HUDEP-2 (cell line): ENCODE data around the gene ACTRT3.
"Not testable (repeated sequence)": the region's sequence is repeated elsewhere in the genome, so short reads cannot be mapped to it uniquely, and the experiment has no call there.

ENCODE experiments used
- DNase-seq, 76 experiments: peaks; one replicate each; lab custom pipeline; 2025; ENCODE audit not compliant: unreplicated experiment in 76 of 76; lab: John Stamatoyannopoulos, UW

The ACTRT3 gene

GRCh38 chr3:169772897-169773816 lies 3.8 kb upstream of the ACTRT3 start, which contains the start of gene MYNN:
Gene MYNN, plus strand, starts transcription at chr3:169773396. Its CDS starts 900 bp downstream, at chr3:169774296.
- DNase-seq: peak in 75 of 76 experiments; percentile 50 to 92 (median 81)

GRCh38 chr3:169772305-169772896 lies 3.0 kb upstream of the ACTRT3 start:
- peak in 63 of 76 experiments; percentile 10 to 79 (median 56) for DNase-seq

GRCh38 chr3:169771497-169772304 lies 2.3 kb upstream of the ACTRT3 start:
- peak in 72 of 76 experiments; percentile 3 to 87 (median 62) for DNase-seq

- peak in 75 of 76 experiments; percentile 6 to 93 (median 84) for DNase-seq
These were observed 4.3 kb downstream of the ACTRT3 start, which contains the start of gene TERC for GRCh38 chr3:169764882-169765612. Gene TERC, minus strand, starts transcription at chr3:169765060.

DNA sequence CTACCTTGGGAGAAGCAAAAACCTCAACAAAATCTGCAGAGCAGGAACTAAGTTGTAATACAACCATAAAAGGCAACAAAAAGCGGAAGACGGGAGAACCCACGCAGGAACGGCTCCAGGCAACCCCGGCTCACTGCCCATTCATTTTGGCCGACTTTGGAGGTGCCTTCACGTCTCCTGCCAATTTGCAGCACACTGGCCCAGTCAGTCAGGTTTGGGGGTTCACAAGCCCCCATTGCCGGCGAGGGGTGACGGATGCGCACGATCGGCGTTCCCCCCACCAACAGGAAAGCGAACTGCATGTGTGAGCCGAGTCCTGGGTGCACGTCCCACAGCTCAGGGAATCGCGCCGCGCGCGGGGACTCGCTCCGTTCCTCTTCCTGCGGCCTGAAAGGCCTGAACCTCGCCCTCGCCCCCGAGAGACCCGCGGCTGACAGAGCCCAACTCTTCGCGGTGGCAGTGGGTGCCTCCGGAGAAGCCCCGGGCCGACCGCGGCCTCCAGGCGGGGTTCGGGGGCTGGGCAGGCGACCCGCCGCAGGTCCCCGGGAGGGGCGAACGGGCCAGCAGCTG lies 5.0 kb downstream of the ACTRT3 start:
- DNase-seq: peak in 66 of 76 experiments; percentile 9 to 91 (median 44)

GRCh38 chr3:169760479-169760878 lies 8.9 kb downstream of the ACTRT3 start:
- DNase-seq: peak in 48 of 76 experiments; percentile 1 to 83 (median 28)

GRCh38 chr3:169759256-169759655 lies 10.1 kb downstream of the ACTRT3 start:
- no peak for DNase-seq

DNA sequence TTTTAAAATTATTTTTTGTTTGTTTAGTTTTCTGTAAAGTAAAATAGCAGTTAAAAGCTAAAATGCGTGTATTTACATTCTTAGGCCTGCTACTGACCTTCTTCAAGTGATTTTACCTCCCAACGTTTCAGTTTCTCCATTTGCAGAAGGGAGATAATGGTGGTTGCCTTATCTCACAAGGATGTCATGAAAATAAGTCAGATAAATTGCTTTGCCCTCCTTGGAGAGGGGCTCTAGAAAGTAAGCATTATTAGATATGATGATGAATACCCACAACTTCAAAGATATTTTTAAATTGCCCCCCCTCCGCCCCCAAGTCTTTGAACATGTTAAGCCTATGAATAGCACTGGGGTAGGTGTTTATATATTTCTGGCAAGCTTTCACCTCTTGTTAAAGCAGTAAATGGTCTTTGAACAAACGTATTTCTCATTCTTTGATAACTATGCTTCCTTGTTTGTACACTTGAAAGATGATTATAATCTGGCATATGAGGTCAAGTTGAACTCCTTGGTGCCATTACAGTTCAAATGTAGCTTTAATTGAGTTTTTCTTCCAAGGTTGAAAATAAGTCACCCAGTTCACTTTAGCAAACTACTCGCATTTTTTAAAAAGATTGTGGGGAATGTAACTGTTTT lies 10.9 kb downstream of the ACTRT3 start:
- peak in 26 of 76 experiments; percentile 2 to 68 (median 30) for DNase-seq

DNA sequence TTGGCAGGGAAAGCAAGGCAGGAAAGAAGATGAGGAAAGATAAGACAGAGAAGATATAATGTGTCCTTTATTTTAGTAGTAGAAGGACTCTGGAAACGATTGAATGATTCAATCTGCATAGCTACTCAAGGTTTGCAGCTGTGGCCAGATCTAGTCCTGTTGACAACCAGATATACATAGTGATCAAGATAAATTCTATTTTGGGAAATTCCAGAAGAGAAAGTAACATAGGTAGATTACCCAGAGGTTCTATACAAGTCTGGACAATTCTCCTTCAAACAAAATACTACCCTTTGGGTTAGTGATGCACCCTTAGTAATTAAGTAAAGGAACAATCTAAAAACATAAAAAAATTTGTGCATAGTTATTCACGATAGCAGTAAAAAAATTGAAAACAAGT lies 13.9 kb downstream of the ACTRT3 start:
- no peak for DNase-seq

GRCh38 chr3:169754711-169755110 lies 14.7 kb downstream of the ACTRT3 start:
- no peak for DNase-seq

- DNase-seq: no peak
These were observed 17.5 kb downstream of the ACTRT3 start for GRCh38 chr3:169751875-169752274.

- no peak for DNase-seq
These were observed 18.7 kb downstream of the ACTRT3 start for GRCh38 chr3:169750665-169751064.

- no peak for DNase-seq
These were observed 20.7 kb downstream of the ACTRT3 start for GRCh38 chr3:169748670-169749069.

- DNase-seq: no peak
These were observed 22.4 kb downstream of the ACTRT3 start for GRCh38 chr3:169746924-169747323.

DNA sequence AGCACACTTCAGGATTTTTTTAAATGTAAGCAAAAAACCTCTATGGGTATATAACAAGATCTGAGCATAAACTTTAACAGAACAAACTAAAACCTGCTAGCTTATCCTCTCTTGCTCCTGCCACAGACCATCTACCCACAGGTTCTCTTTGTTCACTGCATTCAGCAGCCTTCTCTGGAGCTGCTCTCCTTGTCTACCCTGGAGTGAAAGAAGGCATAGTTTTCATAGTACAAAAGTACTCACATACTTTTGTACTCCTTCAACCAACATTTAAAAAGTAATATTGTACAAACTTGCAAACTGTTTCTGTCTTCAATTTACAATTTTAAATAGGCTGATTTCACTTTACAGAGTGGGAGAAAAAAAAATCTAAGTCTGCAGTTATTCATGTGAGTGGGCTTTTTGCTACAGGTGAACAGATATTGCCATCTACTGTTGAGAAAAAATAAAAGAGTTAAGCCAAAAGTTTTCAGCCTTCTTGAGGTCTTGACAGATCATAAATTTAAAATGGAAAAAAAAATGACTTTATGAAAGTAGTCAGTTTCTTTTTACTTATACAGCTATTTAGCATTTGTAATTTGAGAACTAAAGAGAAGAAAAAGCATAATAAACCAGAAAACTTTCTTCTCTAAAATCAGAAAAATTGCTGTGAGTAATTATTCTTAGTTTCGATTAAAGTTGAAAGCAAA lies 24.9 kb downstream of the ACTRT3 start:
- DNase-seq: no peak

- no peak for DNase-seq
These were observed 30.3 kb downstream of the ACTRT3 start for GRCh38 chr3:169739067-169739466.

DNA sequence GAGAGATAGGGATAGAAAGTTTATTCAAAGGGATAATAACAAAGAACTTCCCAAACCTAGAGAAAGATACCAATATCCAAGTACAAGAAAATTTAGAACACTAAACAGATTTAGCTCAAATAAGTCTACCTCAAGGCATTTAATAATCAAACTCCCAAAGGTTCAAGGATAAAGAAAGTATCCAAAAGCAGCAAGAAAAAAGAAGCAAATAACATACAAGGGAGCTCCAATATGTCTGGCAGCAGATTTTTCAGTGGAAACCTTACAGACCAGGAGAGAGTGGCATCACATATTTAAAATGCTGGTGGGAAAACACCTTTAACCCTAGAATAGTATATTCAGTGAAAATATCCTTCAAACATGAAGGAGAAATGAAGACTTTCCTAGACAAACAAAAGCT lies 37.5 kb downstream of the ACTRT3 start:
- not testable (repeated sequence) for DNase-seq

- DNase-seq: no peak
These were observed 46.6 kb downstream of the ACTRT3 start for GRCh38 chr3:169722724-169723123.

DNA sequence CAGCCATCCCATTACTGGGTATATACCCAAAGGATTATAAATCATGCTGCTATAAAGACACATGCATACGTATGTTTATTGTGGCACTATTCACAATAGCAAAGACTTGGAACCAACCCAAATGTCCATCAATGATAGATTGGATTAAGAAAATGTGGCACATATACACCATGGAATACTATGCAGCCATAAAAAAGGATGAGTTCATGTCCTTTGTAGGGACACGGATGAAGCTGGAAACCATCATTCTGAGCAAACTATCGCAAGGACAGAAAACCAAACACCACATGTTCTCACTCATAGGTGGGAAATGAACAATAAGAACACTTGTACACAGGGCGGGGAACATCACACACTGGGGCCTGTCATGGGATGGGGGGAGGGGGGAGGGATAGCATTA lies 50.9 kb downstream of the ACTRT3 start:
- DNase-seq: not testable (repeated sequence)
